ENCODE results near the gene DGCR8. TPM values are rescaled to one million over a fixed set of nuclear protein-coding genes. Genes with fewer than 3 reads are reported as not detected.

DGCR8 gene
- total RNA-seq, 2 experiments from 2014 or later, result 64.9 to 67.9 TPM

DNA sequence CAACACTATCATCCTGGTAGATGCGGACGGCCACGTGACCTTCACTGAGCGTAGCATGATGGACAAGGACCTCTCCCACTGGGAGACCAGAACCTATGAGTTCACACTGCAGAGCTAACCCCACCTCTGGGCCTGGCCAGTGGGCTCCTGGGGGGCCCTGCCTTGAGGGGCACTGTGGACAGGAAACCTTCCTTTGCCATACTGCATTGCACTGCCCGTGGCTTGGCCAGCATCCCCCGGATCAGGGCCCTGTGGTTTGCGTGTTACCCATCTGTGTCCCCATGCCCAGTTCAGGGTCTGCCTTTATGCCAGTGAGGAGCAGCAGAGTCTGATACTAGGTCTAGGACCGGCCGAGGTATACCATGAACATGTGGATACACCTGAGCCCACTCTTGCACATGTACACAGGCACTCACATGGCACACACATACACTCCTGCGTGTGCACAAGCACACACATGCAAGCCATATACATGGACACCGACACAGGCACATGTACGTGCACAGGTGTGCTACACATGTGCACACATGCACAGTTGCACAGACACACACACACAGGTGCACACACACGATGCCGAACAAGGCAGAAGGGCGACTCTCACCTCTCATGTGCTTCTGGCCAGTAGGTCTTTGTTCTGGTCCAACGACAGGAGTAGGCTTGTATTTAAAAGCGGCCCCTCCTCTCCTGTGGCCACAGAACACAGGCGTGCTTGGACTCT is 15.3 kb upstream of the DGCR8 start:
- CTCF ChIA-PET, result no interaction called here

DNA sequence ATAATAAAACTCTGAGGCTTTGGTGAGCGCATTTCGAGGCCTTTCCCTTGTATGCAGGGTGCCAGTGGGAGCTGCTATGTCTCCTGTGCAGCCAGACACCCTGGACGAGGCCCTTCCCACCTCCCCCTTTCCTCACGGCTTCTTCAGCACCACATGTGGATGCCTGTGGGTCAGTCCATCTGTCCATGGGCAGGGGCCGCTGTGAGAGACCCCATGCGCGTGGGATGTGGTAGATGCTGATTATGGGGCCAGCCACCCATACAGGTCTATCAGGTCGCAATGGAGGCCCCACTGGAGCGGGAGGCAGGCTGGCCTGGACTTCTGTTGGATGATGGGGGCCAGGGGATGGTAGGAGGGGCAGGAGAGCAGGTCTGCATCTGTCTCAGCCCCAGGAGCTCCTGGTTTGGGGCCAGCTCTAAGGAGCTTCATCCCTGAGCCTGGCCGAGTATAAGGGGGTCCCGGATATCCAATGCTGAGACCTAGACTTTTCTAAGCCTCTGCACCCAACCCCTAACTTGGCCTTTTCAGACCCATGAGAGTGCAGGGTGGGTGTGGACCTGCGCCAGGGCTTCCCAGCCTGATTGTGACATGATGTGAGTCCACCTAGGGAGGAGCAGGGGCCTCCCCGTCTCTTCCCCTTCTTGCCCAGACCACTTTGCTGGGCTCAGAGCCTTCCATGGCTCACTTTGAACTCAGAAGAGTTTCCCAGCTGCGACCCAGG is 14.0 kb upstream of the DGCR8 start:
- POLR2A ChIA-PET, result no interaction called here
- CTCF ChIA-PET, result interaction anchor here (0.5 kb wide), 1 partner anchor 13 kb away, joined by 6 read pairs; no protein-coding TSS in a partner anchor

More for the DNA sequence above, 15.3 kb upstream of the DGCR8 start:
- POLR2A ChIA-PET, result no interaction called here

GRCh38 chr22:20066617-20067383 is 13.2 kb upstream of the DGCR8 start:
- CTCF ChIA-PET, result no interaction called here
- POLR2A ChIA-PET, result interaction anchor here (0.7 kb wide), 1 partner anchor 34 kb away, joined by 4 read pairs; no protein-coding TSS in a partner anchor

DNA sequence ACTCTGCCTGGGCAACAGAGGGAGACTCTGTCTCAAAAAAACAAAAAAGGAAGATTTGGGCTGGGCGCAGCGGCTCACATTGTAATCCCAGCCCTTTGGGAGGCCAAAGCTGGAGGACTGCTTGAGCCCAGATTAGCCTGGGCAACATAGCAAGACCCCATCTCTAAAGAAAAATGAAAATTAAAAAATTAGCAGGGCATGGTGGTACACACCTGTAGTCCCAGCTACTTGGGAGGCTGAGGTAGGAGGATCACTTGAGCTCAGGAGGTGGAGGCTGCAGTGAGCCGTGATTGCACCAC is 12.7 kb upstream of the DGCR8 start:
- POLR2A ChIA-PET, result interaction anchor here (0.6 to 0.7 kb wide), 2 partner anchors 16 to 34 kb away, joined by 4 read pairs; no protein-coding TSS in a partner anchor

GRCh38 chr22:20068640-20069039 is 11.4 kb upstream of the DGCR8 start:
- ChIA-PET CTCF (interaction anchor here (0.7 kb wide), 1 partner anchor 216 kb away, joined by 4 read pairs; no protein-coding TSS in a partner anchor), POLR2A (no interaction called here)

More for the DNA sequence above, 12.7 kb upstream of the DGCR8 start:
- CTCF ChIA-PET, result interaction anchor here (0.8 to 1.1 kb wide), 2 partner anchors 44 to 47 kb away, joined by 3 to 4 read pairs; no protein-coding TSS in a partner anchor

GRCh38 chr22:20069331-20070042 is 10.6 kb upstream of the DGCR8 start:
- ChIA-PET CTCF (no interaction called here), POLR2A (no interaction called here)

- POLR2A ChIA-PET, result no interaction called here
- CTCF ChIA-PET, result interaction anchor here (0.7 kb wide), 1 partner anchor 143 kb away, joined by 3 read pairs; no protein-coding TSS in a partner anchor
These were observed 8.5 kb upstream of the DGCR8 start for GRCh38 chr22:20071524-20071972.

- ChIA-PET CTCF (no interaction called here), POLR2A (no interaction called here)
These were observed 3.3 kb upstream of the DGCR8 start for GRCh38 chr22:20076627-20077172.

- ChIA-PET POLR2A (no interaction called here), CTCF (no interaction called here)
These were observed 369 bp downstream of the DGCR8 start for GRCh38 chr22:20080445-20080775.

- ChIA-PET CTCF (no interaction called here), POLR2A (interaction anchor here (1.2 kb wide), 1 partner anchor 35 kb away, joined by 3 read pairs; the partner anchor contains the start of gene RANBP1)
These were observed 974 bp downstream of the DGCR8 start for GRCh38 chr22:20080776-20081654.

- POLR2A ChIA-PET, result interaction anchor here (0.6 to 1.6 kb wide), 3 partner anchors 16 to 34 kb away, joined by 3 to 7 read pairs (median 4); no protein-coding TSS in a partner anchor
- CTCF ChIA-PET, result interaction anchor here (1.0 to 1.8 kb wide), 4 partner anchors 13 to 29 kb away, joined by 3 to 8 read pairs (median 3); no protein-coding TSS in a partner anchor
These were observed 3.3 kb downstream of the DGCR8 start for GRCh38 chr22:20083157-20083890.

DNA sequence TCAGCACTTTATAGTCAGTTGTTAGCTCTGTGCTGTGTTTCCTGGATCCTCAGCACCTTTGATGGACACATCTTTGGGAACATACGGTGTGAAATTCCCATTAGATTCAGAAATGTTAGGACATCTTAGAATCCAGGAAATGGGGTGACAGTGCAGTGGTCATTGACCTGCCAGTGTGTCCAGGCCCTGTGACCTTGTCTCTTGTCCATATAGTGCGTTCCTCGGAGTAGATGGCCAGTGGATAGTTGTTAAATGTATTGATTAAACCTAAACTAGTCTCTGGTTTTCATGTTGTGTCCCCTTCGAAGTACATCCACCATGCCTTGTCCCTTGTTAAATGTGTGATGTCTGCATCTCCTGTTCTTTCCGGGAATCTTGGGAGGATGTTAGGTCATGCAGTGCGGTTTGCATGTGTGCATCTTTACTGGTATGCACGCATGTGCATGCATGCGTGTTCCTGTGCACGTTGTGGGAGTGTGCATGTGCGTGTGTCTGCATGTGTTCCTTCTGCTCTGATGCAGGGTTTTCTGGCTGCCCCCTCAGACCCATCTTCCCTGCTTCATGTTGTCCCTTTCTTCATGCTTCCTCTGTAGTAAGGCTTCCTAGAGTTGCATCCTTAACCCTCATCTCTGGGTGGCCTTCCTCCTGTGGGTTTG is 4.0 kb downstream of the DGCR8 start:
- POLR2A ChIA-PET, result interaction anchor here (1.6 kb wide), 1 partner anchor 28 kb away, joined by 7 read pairs; no protein-coding TSS in a partner anchor
- CTCF ChIA-PET, result interaction anchor here (1.0 kb wide), 1 partner anchor 19 kb away, joined by 3 read pairs; no protein-coding TSS in a partner anchor

- POLR2A ChIA-PET, result no interaction called here
- CTCF ChIA-PET, result interaction anchor here (0.7 to 1.5 kb wide), 4 partner anchors 10 to 50 kb away, joined by 3 read pairs; no protein-coding TSS in a partner anchor
These were observed 4.7 kb downstream of the DGCR8 start for GRCh38 chr22:20084547-20085413.

DNA sequence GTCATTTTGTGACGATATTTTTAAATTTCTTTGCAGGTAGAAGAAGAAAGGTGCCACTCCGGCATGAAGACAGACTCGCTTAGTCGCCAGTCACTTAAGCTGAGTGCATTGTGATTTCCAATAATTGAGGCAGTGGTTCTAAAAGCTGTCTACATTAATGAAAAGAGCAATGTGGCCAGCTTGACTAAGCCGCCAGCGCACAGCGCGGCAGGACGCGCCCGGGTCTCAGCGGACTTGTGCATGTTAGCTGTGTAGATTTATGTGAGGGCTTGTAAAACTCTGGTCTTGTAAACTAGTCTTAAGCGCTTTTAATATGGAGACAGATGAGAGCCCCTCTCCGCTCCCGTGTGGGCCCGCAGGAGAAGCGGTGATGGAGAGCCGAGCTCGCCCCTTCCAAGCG is 5.6 kb downstream of the DGCR8 start:
- ChIA-PET POLR2A (no interaction called here), CTCF (interaction anchor here (1.0 to 1.5 kb wide), 5 partner anchors 9 to 26 kb away, joined by 3 to 4 read pairs (median 3); no protein-coding TSS in a partner anchor)

GRCh38 chr22:20086101-20086599 is 6.1 kb downstream of the DGCR8 start:
- CTCF ChIA-PET, result interaction anchor here (0.7 to 1.5 kb wide), 5 partner anchors 9 to 64 kb away, joined by 3 to 4 read pairs (median 3); no protein-coding TSS in a partner anchor
- POLR2A ChIA-PET, result no interaction called here
